ENCODE data around the gene PLXNA2. TPM values are rescaled to one million over a fixed set of nuclear protein-coding genes. Genes with fewer than 3 reads are reported as not detected.

PLXNA2 gene
- total and polyA plus RNA-seq, 8 donors = 48.7 to 137 (median 72.9) TPM

DNA sequence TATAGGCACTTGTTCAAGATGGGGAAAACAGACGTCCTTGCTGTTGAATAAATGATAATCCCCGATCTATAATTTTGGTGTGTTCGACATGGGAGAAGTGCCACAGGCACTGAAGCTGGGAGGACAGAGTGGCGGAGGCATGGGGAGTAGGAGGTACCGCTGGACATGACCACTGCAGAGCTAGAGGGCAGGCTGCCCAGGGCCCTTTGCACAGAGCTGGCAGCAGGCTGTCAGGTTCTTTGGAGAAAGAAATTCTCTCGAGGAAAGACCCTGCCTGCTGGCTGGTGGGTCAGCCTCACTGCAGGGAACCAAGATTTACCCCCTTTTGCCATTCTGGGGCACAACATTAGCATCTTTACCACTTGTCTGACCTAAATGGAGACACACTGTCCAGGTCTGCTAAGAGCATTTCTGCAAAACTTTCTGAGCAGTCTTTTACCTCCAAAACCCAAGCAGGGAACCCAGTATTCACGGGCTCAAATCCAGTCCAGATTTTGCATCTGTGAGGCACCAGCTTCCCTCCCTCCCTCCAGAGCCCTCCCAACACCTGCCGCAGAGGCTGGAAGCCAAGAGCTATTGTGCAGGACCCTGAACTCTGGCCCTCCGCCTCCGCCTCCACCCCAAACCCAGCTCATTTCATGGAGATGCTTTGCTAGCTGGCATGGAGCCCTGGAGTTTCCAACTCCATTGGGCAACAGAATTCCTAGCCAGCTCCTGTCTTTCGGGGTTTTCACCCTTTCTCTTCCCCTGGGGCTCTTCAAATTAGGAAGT lies 142.3 kb downstream of the PLXNA2 start:
- peaks cover 0 to 5% (median 0%) of the 10 kb centered on the region in 3 donors for H3K4me1 ChIP-seq
- TF ChIP-seq, protein P1, sequence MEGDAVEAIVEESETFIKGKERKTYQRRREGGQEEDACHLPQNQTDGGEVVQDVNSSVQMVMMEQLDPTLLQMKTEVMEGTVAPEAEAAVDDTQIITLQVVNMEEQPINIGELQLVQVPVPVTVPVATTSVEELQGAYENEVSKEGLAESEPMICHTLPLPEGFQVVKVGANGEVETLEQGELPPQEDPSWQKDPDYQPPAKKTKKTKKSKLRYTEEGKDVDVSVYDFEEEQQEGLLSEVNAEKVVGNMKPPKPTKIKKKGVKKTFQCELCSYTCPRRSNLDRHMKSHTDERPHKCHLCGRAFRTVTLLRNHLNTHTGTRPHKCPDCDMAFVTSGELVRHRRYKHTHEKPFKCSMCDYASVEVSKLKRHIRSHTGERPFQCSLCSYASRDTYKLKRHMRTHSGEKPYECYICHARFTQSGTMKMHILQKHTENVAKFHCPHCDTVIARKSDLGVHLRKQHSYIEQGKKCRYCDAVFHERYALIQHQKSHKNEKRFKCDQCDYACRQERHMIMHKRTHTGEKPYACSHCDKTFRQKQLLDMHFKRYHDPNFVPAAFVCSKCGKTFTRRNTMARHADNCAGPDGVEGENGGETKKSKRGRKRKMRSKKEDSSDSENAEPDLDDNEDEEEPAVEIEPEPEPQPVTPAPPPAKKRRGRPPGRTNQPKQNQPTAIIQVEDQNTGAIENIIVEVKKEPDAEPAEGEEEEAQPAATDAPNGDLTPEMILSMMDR (IDR thresholded peaks at IDR 0.05) = no peak
- no peaks in the 10 kb centered on the region for H3K9me3 ChIP-seq
- H3K4me3 ChIP-seq = no peak overlapping the region
- 47% methylated on average over 11 of the region's 11 CpGs for WGBS, 2 donors
- peaks cover 0 to 44% (median 3%) of the 10 kb centered on the region in 3 donors for H3K36me3 ChIP-seq
- FAIRE-seq (no peak), DNase-seq (peak in 4 of 6 donors; percentile 29 to 46 (median 37)), ATAC-seq (peak in 3 of 4 donors; percentile 47 to 65 (median 57))
- H3K27ac ChIP-seq = no peak overlapping the region
- no peaks in the 10 kb centered on the region for H3K27me3 ChIP-seq
- intact Hi-C loops (cut with DNase I) = no loop called here

DNA sequence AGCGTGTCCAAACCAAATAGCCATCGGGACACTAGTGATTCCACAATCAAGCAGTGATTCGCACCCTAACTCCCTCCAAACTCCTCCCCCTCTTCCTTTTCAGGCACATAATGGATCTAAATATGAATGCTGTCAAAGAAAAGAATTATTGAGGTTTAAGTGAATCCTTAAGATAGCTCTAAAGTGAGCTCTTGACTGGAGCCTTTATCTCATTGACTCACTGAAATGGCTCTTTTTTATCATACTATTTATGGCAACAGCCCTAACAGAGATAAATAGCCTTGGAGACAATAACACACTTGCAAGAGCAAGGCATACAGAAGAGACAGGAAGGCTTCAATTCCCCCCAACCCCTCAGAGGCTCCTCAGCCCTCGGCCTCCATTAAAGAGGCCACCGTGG lies 143.3 kb downstream of the PLXNA2 start:
- Histone ChIP-seq H3K27ac (no peak overlapping the region), H3K4me3 (no peak overlapping the region), H3K9me3 (no peaks in the 10 kb centered on the region), H3K27me3 (no peaks in the 10 kb centered on the region), H3K36me3 (peaks cover 3 to 53% (median 4%) of the 10 kb centered on the region in 3 donors), H3K4me1 (peaks cover 0 to 5% (median 0%) of the 10 kb centered on the region in 3 donors)
- intact Hi-C loops (cut with DNase I) = no loop called here
- 83% methylated on average over 5 of the region's 5 CpGs for WGBS, 2 donors
- DNase-seq (no peak), FAIRE-seq (no peak), ATAC-seq (no peak)
- TF ChIP-seq, protein P1 (IDR thresholded peaks at IDR 0.05) = no peak

DNA sequence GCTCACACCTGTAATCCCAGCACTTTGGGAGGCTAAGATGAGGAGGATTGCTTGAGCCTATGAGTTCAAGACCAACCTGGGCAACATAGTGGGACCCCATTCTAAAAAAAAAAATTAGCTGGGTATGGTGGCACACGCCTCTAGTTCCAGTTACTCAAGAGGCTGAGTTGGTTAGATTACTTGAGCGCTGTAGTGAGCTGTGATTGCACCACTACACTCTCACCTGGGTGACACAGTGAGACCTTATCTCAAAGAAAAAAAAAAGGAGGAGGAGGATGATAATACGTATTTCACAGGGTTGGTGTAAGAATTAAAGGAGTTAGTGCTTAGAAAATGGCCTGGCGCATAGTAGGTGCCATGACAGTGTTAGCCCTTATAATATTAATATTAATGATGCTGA lies 144.1 kb downstream of the PLXNA2 start:
- Histone ChIP-seq H3K4me1 (peaks cover 0 to 5% (median 0%) of the 10 kb centered on the region in 3 donors), H3K27me3 (no peaks in the 10 kb centered on the region), H3K4me3 (no peak overlapping the region), H3K36me3 (peaks cover 3 to 61% (median 4%) of the 10 kb centered on the region in 3 donors), H3K27ac (no peak overlapping the region), H3K9me3 (no peaks in the 10 kb centered on the region)
- DNase-seq (no peak), ATAC-seq (no peak), FAIRE-seq (no peak)
- intact Hi-C loops (cut with DNase I) = no loop called here
- TF ChIP-seq, protein P1 (IDR thresholded peaks at IDR 0.05) = no peak
- WGBS, 2 donors = 60 to 61% methylated on average over 4 of the region's 4 CpGs

DNA sequence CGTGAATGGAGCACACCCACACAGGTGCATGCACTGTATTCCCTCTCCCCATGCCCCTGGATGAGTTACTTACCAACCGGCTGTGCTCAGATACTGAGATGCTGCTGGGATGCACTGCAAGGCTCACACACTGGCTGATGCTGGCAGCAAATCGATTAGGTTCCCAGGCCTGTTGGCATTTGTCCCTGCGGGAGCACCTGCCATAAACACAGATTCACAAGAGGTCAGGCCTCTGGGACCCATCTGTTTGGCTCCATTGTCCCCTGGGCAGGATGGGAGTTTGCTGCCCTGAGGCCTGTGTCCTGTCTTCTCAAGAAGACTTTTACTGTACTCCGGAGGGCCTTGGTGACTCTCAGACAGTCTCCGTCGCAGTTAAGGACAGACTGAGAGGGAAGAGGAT lies 145.4 kb downstream of the PLXNA2 start:
- Histone ChIP-seq H3K36me3 (peaks cover 3 to 65% (median 4%) of the 10 kb centered on the region in 3 donors), H3K9me3 (no peaks in the 10 kb centered on the region), H3K4me3 (no peak overlapping the region), H3K4me1 (peaks cover 0 to 5% (median 0%) of the 10 kb centered on the region in 3 donors), H3K27me3 (no peaks in the 10 kb centered on the region), H3K27ac (no peak overlapping the region)
- DNase-seq (no peak), FAIRE-seq (no peak), ATAC-seq (no peak)
- TF ChIP-seq, protein P1 (IDR thresholded peaks at IDR 0.05) = no peak
- 71 to 79% methylated on average over 7 of the region's 7 CpGs for WGBS, 2 donors
- intact Hi-C loops (cut with DNase I) = no loop called here

All from pancreas (tissue), 10 donors.